Transverse colon (tissue), 4 donors: ENCODE data around the gene MIER2.

ENCODE experiments used
- CTCF ChIP-seq, 5 experiments: fragments of 200-600 bp in 3 of 5; fragments of 450-650 bp in 2 of 5; sonication (generic) in 3 of 5; IDR thresholded peaks; 1 replicate in 2 of 5; 2 replicates in 3 of 5; pipeline ENCODE4 v1.5.1; 2016 to 2017; ENCODE audit warnings: antibody characterized with exemption in 5 of 5, inconsistent platforms in 3 of 5, mild to moderate bottlenecking in 2 of 5, moderate library complexity in 1 of 5
- EP300 ChIP-seq: sonication (generic); formaldehyde crosslinking; IDR thresholded peaks from one replicate; pipeline ENCODE4 v1.6.1; 2017; ENCODE audit warnings: antibody characterized with exemption, low read depth
- POLR2A ChIP-seq: fragments of 450-650 bp; IDR thresholded peaks from one replicate; pipeline ENCODE4 v1.6.1; 2016; ENCODE audit warnings: antibody characterized with exemption, mild to moderate bottlenecking, moderate library complexity
- POLR2AphosphoS5 ChIP-seq, 3 donors: sonication (generic); formaldehyde crosslinking; IDR thresholded peaks; one replicate each; pipeline ENCODE4 v1.6.1; 2016; ENCODE audit warnings: antibody characterized with exemption in 3 of 3

- no peak for TF ChIP-seq POLR2A
- TF ChIP-seq CTCF (IDR thresholded peaks at IDR 0.05), result no peak
- no peak for TF ChIP-seq POLR2AphosphoS5 (IDR thresholded peaks at IDR 0.05)
- TF ChIP-seq EP300, result no peak
Observed at GRCh38 chr19:345320-345879, 804 bp upstream of the MIER2 start.
